Loucy (cell line): ENCODE results near the gene CACNA1I.

Experiments
- CTCF ChIP-seq: fragments of 200-600 bp; sonication (generic); conservative IDR thresholded peaks from 2 replicates; pipeline ENCODE4 v1.5.1; 2014; ENCODE audit warnings: mild to moderate bottlenecking, antibody characterized with exemption, low read length
- EZH2phosphoT487 ChIP-seq: fragments of 200-600 bp; IDR thresholded peaks from 2 replicates; pipeline ENCODE4 v1.6.1; 2018; ENCODE audit warnings: antibody characterized with exemption, mild to moderate bottlenecking, moderate library complexity, borderline replicate concordance

- TF ChIP-seq CTCF (no peak), EZH2phosphoT487 (no peak)
Measured at GRCh38 chr22:39595622-39596172, 25.1 kb downstream of the CACNA1I start.
